Central memory CD8-positive, alpha-beta T cell (primary cell): ENCODE data around the gene MAPK1.
"Not testable (repeated sequence)": the region's sequence is repeated elsewhere in the genome, so short reads cannot be mapped to it uniquely, and the experiment has no call there.

Experiments
- ATAC-seq: fragments of 150-1000 bp; cut with Tn5 transposase; replicated peaks from 2 replicates; pipeline ENCODE4 v1.10.0; 2022; ENCODE audit warnings: mild to moderate bottlenecking, moderate FRiP score, moderate number of reproducible peaks; ENCODE audit not compliant: poor library complexity, severe bottlenecking; ENCODE audit errors: extremely low read depth
- DNase-seq, 2 donors: peaks; one replicate each; pipeline ENCODE4 v3.0.0; 2021; ENCODE audit warnings: low spot score in 2 of 2
- H3K27ac Mint-ChIP-seq: one replicate; pipeline ENCODE4 v1.8.0; 2022; ENCODE audit warnings: low read depth, mild to moderate bottlenecking, moderate library complexity, mixed read lengths
- H3K27me3 Mint-ChIP-seq: one replicate; pipeline ENCODE4 v1.8.0; 2022; ENCODE audit warnings: mixed read lengths
- H3K36me3 Mint-ChIP-seq: one replicate; pipeline ENCODE4 v1.8.0; 2022; ENCODE audit warnings: mild to moderate bottlenecking, moderate library complexity, mixed read lengths; ENCODE audit not compliant: insufficient read depth
- H3K4me1 Mint-ChIP-seq: one replicate; pipeline ENCODE4 v1.8.0; 2022; ENCODE audit warnings: mixed read lengths
- H3K4me3 Mint-ChIP-seq: one replicate; pipeline ENCODE4 v1.8.0; 2022; ENCODE audit warnings: mild to moderate bottlenecking, moderate library complexity, mixed read lengths
- H3K9me3 Mint-ChIP-seq: one replicate; pipeline ENCODE4 v1.8.0; 2022; ENCODE audit warnings: mixed read lengths

MAPK1 gene

DNA sequence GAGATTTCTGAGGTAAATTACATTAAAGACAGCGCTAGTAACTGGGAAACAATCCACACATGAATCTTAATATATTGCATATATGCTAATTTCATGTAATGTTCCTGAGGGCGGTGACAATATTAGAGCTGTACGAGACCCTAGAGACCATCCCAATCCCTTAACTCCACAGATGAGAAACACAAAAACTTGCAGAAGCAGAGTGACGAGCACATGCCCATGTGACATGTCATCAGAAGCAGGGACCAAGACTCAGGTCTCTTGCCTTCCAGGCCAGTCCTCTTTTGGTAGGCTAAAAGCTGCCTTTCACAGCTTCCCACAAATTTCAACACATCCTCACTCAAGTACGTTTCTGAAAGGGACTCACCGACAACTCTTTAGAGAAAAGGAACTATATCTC is 11.8 kb downstream of the MAPK1 start:
- DNase-seq (no peak), ATAC-seq (no peak)
- no peak overlapping the region for H3K4me3 Mint-ChIP-seq
- no peaks in the 10 kb centered on the region for H3K9me3 Mint-ChIP-seq
- no peaks in the 10 kb centered on the region for H3K27me3 Mint-ChIP-seq
- peaks cover 9% of the 10 kb centered on the region for H3K36me3 Mint-ChIP-seq
- peak overlapping the region; percentile 35 for H3K27ac Mint-ChIP-seq
- H3K4me1 Mint-ChIP-seq, result peaks cover 80% of the 10 kb centered on the region

DNA sequence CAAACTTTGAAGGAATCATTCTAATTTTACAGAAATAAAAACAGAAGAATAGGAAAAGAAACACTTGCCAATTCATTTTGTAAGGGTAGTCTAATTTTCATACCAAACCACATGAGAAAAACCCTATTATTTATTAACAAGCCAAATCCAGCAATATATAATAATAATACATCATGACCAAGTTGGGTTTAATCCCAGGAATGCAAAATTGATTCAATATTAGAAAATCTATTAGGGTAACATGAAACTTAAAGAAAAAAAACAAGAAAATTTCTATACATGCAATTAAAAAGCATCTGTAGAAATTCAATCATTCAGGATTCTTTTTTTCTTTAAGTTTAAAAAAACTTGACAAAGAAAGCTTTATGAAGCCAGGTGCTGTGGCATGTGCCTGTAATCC is 16.8 kb downstream of the MAPK1 start:
- H3K27ac Mint-ChIP-seq, result no peak overlapping the region
- no peak for ATAC-seq

DNA sequence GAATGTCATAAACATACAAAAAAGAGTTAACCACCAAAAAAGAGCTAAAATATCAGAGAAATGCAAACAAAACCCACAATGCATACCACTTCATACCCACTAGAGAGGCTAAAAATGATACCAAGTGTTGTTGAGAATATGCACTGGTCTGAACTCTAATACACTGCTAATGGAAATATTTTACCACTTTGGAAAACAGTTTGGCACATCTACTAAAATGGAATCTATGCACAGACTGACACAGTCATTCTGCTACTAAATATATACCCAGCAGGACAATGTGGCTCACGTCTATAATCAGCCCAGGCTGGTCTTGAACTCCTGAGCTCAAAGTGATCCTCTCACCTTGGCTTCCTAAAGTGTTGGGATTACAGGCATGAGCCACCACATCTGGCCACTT is 18.0 kb downstream of the MAPK1 start:
- no peaks in the 10 kb centered on the region for H3K9me3 Mint-ChIP-seq
- H3K27me3 Mint-ChIP-seq, result no peaks in the 10 kb centered on the region
- peak overlapping the region; percentile 5 for H3K4me3 Mint-ChIP-seq
- peaks cover 11% of the 10 kb centered on the region for H3K36me3 Mint-ChIP-seq
- H3K27ac Mint-ChIP-seq, result peak overlapping the region; percentile 75
- no peak for ATAC-seq
- H3K4me1 Mint-ChIP-seq, result peaks cover 69% of the 10 kb centered on the region
- no peak for DNase-seq

More for the DNA sequence above, 16.8 kb downstream of the MAPK1 start:
- peaks cover 10% of the 10 kb centered on the region for H3K36me3 Mint-ChIP-seq
- no peaks in the 10 kb centered on the region for H3K27me3 Mint-ChIP-seq
- no peak overlapping the region for H3K4me3 Mint-ChIP-seq
- H3K4me1 Mint-ChIP-seq, result peaks cover 75% of the 10 kb centered on the region
- no peak for DNase-seq
- no peaks in the 10 kb centered on the region for H3K9me3 Mint-ChIP-seq

DNA sequence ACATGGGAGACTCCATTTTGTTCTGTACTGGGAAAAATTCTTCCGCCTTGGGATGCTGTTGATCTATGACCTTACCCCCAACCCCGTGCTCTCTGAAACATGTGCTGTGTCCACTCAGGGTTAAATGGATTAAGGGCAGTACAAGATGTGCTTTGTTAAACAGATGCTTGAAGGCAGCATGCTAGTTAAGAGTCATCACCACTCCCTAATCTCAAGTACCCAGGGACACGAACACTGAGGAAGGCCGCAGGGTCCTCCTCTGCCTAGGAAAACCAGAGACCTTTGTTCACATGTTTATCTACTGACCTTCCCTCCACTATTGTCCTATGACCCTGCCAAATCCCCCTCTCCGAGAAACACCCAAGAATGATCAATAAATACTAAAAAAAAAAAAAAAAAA is 19.4 kb downstream of the MAPK1 start:
- not testable (repeated sequence) for H3K4me3 Mint-ChIP-seq, H3K9me3 Mint-ChIP-seq, H3K27me3 Mint-ChIP-seq, H3K36me3 Mint-ChIP-seq, DNase-seq, ATAC-seq
- H3K4me1 Mint-ChIP-seq, result peaks cover 75% of the 10 kb centered on the region
- peak overlapping the region; percentile 35 for H3K27ac Mint-ChIP-seq

DNA sequence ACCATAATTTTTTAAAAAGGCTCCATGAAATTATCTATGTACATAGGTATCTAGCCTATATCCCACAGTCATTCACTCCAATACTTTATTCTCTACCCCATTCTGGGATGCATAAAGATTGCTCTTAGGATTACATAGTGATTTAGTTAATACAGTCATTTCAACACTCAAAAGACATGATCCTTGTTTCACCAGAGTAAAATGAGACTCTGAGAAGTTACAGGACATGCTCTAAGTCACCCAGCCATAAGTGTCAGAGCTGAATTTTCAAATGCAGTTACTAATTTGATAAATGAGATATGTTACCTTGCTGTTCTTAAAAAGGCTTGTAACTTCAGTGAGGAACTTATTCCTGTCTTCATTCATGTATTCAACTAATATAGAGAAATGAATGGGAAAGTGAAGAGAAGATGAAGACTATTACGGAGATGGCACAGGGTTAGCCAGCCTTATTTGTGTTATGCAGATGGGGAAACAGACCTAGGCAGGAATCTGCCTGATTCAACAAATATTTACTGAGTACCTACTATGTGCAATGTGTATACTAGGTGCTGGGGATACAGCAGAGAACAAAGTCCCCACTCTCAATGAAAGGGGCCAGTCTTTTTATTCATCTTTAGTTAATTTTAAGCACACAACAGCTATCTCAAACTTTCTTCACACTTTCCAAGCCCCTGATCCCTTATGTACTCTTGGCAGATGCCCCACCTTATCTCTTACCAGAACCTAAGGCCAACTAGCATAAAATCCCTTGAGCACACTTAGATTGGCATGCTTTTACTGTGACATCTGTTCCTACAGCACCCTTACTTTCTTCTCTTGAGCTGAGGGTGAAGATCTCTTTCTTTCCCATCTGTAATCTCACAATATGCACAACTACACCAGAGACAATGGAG is 21.6 kb downstream of the MAPK1 start:
- no peak overlapping the region for H3K4me3 Mint-ChIP-seq
- peaks cover 67% of the 10 kb centered on the region for H3K4me1 Mint-ChIP-seq
- no peaks in the 10 kb centered on the region for H3K9me3 Mint-ChIP-seq
- H3K27ac Mint-ChIP-seq, result peak overlapping the region; percentile 45
- H3K36me3 Mint-ChIP-seq, result peaks cover 13% of the 10 kb centered on the region
- ATAC-seq (no peak), DNase-seq (no peak)
- H3K27me3 Mint-ChIP-seq, result no peaks in the 10 kb centered on the region

DNA sequence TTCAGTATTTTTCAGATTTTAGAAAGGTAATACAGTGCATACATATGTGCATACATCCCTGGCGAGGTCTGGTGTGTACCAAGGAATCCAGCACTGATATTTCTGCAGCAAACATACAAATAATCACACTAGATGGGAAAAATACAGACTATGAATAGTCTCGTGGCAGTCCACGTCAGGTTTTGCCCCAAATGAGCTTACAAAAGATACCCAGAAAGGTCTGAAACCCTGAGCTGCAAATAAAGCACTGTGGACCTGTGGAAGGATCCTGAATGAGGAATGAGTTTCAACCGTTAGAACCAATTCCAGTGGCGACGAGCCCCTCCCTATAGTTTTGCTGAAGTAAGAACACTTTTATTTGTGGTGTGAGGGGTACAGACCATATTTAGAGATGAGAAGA is 24.5 kb downstream of the MAPK1 start:
- Mint-ChIP-seq H3K27ac (peak overlapping the region; percentile 61), H3K4me1 (peaks cover 58% of the 10 kb centered on the region), H3K36me3 (peaks cover 11% of the 10 kb centered on the region), H3K27me3 (no peaks in the 10 kb centered on the region), H3K4me3 (no peak overlapping the region), H3K9me3 (no peaks in the 10 kb centered on the region)
- DNase-seq (no peak), ATAC-seq (no peak)

DNA sequence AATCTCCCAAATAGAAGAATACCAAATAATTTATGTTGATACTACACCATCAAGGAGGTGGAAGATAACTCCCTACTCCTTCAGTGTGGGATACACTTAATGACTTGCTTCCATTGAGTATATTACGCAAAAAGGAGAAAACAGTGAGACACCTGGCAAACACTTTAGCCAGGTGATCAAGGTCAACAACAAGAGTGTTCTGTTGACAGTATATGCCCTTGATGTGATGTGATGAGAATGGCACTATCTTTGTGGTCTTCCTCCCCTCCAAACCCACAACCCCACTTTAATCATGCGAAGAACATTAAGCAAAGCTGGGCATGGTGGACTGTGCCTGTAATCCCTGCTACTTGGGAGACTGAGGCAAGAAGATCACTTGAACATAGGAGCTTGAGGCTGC is 26.0 kb downstream of the MAPK1 start:
- no peak overlapping the region for H3K4me3 Mint-ChIP-seq
- H3K36me3 Mint-ChIP-seq, result peaks cover 11% of the 10 kb centered on the region
- ATAC-seq (no peak), DNase-seq (no peak)
- no peaks in the 10 kb centered on the region for H3K27me3 Mint-ChIP-seq
- peak overlapping the region; percentile 46 for H3K27ac Mint-ChIP-seq
- no peaks in the 10 kb centered on the region for H3K9me3 Mint-ChIP-seq
- H3K4me1 Mint-ChIP-seq, result peaks cover 61% of the 10 kb centered on the region

DNA sequence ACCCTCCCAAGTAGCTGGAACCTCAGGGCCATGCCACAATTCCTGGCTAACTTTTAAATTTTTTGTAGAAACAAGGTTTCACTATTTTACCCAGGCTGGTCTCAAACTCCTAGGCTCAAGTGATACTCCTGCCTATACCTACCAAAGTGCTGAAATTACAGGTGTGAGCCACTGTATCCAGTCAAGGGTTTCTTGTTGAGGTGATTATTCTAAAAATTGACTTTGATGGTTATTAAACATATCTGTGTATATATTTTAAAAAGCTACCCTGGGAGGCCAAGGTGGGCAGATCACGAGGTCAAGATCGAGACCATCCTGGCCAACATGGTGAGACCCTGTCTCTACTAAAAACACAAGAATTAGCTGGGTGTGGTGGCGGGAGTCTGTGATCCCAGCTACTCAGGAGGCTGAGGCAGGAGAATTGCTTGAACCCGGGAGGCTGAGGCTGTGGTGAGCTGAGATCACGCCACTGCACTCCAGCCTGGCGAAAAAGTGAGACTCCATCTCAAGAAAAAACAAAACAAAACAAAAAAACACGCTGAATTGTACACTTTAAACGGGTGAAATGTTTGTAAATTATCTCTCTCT is 27.1 kb downstream of the MAPK1 start:
- DNase-seq, result no peak
- H3K4me1 Mint-ChIP-seq, result peaks cover 61% of the 10 kb centered on the region

DNA sequence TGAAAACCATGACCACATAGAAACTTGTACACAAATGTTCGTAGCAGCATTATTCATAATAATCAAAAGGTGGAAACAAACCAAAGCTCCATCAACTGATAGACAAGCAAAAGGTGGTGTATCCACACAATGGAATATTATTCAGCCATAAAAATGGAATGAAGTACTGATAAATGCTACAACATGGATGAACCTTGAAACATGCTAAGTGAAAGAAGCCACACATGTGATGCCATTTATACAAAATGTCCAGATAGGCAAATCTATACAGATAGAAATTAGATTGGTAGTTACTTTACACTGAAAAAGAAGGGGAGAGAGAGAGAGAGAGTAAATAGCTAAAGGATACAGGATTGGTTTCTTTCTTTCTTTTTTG is 27.7 kb downstream of the MAPK1 start:
- Mint-ChIP-seq H3K27ac (no peak overlapping the region), H3K4me3 (no peak overlapping the region), H3K27me3 (no peaks in the 10 kb centered on the region), H3K4me1 (peaks cover 66% of the 10 kb centered on the region), H3K9me3 (no peaks in the 10 kb centered on the region), H3K36me3 (peaks cover 12% of the 10 kb centered on the region)
- ATAC-seq (no peak), DNase-seq (no peak)

More for the DNA sequence above, 27.1 kb downstream of the MAPK1 start:
- no peak for ATAC-seq
- Mint-ChIP-seq H3K27me3 (no peaks in the 10 kb centered on the region), H3K4me3 (no peak overlapping the region), H3K36me3 (peaks cover 11% of the 10 kb centered on the region), H3K9me3 (no peaks in the 10 kb centered on the region), H3K27ac (no peak overlapping the region)

DNA sequence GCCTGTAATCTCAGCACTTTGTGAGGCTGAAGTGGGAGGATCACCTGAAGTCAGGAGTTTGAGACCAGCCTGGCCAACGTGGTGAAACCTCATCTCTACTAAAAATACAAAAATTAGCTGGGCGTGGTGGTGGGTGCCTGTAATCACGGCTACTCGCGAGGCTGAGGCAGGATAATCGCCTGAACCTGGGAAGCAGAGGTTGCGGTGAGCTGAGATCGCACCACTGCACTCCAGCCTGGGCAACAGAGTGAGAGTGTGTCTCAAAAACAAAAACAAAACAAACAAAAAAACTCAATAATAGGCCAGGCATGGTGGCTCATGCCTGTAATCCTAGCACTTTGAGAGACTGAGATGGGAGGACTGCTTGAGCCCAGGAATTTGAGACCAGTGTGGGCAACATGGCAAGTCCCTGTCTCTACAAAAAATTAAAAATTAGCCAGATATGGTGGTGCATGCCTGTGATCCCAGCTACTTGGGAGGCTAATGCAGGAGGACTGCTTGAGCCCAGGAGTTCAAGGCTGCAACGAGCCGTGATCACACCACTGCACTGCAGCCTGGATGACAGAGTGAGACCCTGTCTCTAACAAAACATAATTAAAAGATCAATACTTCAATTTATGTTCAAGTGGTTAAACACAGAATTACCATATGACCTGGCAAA is 28.2 kb downstream of the MAPK1 start:
- not testable (repeated sequence) for H3K27me3 Mint-ChIP-seq, DNase-seq, H3K9me3 Mint-ChIP-seq, H3K36me3 Mint-ChIP-seq, ATAC-seq
- peak overlapping the region; percentile 62 for H3K27ac Mint-ChIP-seq
- peaks cover 66% of the 10 kb centered on the region for H3K4me1 Mint-ChIP-seq
- peak overlapping the region; percentile 29 for H3K4me3 Mint-ChIP-seq

DNA sequence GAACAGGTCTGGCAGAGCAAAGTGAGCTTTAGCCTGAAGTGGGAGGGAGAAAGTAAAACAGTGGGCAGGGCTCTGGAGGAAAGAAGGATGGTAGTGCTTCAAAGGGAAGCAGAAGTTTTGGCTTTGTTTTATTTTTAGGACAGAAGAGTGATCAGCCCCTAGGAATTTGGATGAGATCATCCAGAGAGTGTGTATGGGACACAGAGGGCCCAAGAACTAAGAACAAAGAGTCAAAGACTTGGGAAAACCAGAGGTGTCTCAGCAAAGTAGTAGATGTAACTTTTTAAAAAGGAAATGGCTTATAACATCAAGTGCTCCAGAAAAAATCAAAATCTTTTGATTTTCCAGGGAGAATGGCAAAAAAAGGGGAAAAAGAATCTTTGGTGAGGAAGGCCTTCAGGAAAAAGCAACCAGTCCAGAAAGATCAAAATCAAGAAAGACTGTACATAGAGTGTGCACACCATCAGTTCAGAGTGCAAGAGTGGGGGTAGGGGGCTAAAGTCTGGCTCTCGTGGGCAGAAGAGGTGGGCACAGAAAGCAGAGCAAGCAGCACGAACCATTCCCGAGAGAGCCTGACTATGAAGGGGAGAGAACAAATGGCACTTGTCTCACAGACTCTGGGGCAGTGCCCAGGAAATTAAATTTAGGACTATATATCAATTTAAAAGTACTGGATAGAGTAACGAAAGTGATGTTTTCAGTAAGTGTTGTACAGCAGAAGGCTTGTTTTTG is 30.0 kb downstream of the MAPK1 start:
- ATAC-seq (no peak), DNase-seq (no peak)
- H3K4me1 Mint-ChIP-seq, result peaks cover 61% of the 10 kb centered on the region
- H3K27me3 Mint-ChIP-seq, result no peaks in the 10 kb centered on the region
- peak overlapping the region; percentile 16 for H3K27ac Mint-ChIP-seq
- H3K9me3 Mint-ChIP-seq, result no peaks in the 10 kb centered on the region
- peaks cover 7% of the 10 kb centered on the region for H3K36me3 Mint-ChIP-seq
- no peak overlapping the region for H3K4me3 Mint-ChIP-seq

DNA sequence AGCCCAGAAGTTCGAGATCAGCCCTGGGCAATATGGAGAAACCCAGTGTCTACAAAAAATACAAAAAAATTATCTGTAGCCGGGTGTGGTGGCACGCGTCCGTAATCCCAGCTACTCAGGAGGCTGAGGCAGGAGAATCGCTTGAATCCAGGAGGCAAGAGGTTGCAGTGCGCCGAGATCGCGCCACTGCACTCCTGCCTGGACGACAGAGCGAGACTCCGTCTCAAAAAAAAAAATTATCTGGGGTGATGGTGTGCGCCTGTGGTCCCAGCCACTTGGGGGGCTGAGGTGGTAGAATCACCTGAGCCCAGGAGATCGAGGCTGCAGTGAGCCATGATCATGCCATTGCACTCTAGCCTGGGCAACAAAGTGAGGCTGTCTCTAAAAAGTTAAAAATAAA is 31.0 kb downstream of the MAPK1 start:
- H3K4me1 Mint-ChIP-seq, result peaks cover 69% of the 10 kb centered on the region
- H3K9me3 Mint-ChIP-seq, ATAC-seq, H3K36me3 Mint-ChIP-seq, H3K4me3 Mint-ChIP-seq, DNase-seq, H3K27me3 Mint-ChIP-seq: not testable (repeated sequence)
- peak overlapping the region; percentile 77 for H3K27ac Mint-ChIP-seq
